NCI-H1436 treated with DMSO at 0.1 percent for 48 hours (cell line): ENCODE measurements around the gene ZNF593.
A peak's percentile ranks its signal among the peaks of the same experiment; 100 is the strongest.

ENCODE experiments used
- DNase-seq: peaks from one replicate; lab custom pipeline; 2025; lab: John Stamatoyannopoulos, UW

ZNF593 gene

DNA sequence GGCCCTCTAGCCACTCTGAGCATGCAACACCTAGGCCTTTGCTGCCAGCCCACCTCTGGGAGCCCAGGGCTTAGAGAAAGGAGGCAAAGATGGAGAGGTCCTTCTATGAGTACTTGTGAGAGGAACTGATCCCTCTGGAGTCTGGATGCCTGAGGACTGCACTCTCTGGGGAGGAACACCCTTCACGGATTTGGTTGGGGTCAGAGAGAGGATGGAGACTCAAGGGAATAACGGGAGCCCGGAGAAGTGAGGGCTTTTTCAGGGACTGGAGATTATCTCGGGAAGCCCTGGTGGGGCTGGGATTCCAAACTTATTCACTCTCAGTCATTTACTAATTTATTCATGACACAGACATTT lies 532 bp upstream of the ZNF593 start:
- no peak for DNase-seq

DNA sequence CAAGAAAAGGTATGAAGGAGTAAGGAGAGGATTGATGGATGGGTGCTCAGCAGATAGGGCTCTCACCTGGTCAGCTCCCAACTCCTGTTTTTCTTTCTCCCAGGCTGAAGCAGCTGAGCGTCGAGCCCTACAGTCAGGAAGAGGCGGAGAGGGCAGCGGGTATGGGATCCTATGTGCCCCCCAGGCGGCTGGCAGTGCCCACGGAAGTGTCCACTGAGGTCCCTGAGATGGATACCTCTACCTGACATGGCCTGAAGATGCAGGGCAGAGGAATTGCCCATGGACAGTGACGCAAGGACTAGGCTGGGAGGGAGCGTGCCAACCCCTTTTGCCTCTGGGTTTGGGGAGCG lies 739 bp downstream of the ZNF593 start:
- DNase-seq, result no peak

DNA sequence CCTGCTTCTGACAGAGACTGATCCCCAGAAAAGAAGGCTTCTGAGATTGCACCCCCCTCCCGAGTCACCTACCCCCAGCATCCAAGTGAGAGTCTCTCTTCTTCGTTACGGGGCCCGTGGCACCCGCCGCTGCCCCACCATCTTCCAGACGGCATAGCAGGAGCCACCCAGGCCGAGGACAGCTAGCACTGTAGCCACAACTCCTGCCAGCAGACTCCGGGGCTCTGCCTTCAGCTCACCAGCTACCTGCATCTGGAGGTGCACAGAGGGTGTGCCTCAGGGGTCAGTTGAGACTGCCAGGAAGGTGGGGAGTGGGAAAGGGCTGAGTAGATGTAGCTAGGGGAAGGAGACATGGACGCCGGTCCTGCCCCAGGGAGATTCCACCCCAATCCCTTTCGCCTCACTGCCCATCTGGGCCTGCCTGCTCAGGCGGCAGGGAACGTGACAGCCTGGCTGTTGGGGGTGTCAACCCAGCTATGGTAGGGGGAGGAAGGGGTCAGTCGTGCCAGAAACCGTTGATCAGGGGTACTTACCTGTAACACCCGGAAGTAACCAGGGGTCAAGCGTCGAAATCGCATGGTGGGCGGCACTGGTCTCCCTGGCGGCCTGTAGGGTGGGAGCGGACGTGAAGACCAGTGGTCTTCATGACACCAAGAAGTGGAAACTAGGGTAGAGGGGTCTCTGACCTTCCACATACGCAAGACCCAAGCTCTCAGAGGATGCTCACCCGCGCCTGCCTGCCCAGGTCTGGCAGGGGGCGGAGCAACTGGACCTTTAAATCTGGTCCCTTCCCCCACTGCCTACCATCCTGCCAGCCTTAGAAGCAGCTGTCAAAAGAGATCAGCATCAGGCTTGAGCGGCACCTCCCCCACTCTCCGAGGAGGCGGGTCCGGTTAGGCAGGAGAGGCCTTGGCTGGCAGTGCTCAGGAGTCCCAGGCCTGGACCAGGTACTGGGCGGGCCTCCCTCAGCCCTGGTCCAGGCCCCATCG lies 1.7 kb downstream of the ZNF593 start, which contains the start of gene ZNF593OS:
Gene ZNF593OS (minus strand): TSS at position 749 of the 989 bp plus-strand sequence. CDS start 171 bp downstream, at position 578.
- no peak for DNase-seq

- DNase-seq, result no peak
These were observed 5.6 kb downstream of the ZNF593 start for GRCh38 chr1:26175346-26175745.

GRCh38 chr1:26177182-26177684 lies 7.5 kb downstream of the ZNF593 start, which contains the start of gene CNKSR1:
Gene CNKSR1 (plus strand): TSS chr1:26177491. CDS start chr1:26177548, 57 bp downstream.
- DNase-seq, result peak; percentile 19

DNA sequence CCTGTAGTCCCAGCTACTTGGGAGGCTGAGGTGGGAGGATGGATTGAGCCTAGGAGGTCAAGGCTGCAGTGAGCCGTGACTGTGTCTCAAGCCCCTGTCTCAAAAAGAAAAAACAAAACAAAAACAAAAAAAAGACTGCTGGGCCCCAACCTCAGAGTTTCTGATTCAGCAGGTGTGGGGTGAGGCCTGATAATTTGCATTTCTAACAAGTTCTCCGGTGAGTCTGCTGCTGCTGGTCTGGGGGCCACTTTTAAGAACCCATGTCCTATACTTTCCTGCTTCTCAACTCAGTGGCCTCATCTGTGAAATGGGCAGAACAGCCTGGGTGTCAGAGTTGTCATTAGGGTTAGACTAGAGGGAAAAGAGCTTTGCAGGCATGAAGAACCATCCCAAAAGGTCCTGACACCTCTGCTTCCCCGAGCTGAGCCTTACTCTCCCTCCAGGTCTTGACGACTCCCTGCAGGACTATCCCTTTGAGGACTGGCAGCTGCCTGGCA lies 10.3 kb downstream of the ZNF593 start:
- no peak for DNase-seq

GRCh38 chr1:26181586-26182382 lies 12.1 kb downstream of the ZNF593 start:
- no peak for DNase-seq

GRCh38 chr1:26182383-26182696 lies 12.6 kb downstream of the ZNF593 start:
- no peak for DNase-seq

GRCh38 chr1:26184086-26184485 lies 14.4 kb downstream of the ZNF593 start:
- no peak for DNase-seq

DNA sequence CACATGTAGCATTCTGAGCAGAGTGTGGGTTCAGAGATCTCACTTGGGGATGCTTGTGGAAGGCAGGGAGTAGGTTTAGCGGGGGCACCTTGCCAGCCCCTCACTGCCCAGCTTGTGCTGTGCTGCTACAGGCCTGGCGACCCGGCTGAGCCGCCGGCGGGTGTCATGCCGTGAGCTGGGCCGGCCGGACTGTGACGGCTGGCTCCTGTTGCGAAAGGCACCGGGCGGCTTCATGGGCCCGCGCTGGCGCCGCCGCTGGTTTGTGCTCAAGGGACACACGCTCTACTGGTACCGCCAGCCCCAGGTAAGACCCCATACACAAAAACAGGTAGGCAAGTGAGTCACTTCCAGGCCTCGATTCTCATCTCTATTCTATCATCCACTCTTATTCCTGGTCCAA lies 15.2 kb downstream of the ZNF593 start:
- no peak for DNase-seq

DNA sequence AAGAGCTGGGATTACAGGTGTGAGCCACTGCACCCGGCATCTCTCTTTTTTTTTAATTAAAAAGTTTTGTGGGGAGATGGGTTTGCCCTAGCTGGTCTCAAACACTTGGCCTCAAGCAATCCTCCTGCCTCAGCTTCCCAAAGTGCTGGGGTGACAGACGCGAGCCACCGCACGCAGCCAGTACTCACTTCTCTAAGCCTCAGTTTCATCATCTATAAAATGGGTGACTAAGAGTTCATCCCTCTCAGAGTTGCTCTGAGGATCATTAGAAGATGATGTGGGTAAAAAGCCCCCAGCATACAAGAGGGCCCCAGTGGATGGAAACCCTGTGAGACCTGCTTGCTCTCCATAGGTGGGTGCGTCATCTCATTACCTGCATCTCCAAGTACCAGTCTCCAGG lies 18.2 kb downstream of the ZNF593 start:
- DNase-seq, result no peak

GRCh38 chr1:26188477-26188876 lies 18.8 kb downstream of the ZNF593 start:
- DNase-seq, result no peak

DNA sequence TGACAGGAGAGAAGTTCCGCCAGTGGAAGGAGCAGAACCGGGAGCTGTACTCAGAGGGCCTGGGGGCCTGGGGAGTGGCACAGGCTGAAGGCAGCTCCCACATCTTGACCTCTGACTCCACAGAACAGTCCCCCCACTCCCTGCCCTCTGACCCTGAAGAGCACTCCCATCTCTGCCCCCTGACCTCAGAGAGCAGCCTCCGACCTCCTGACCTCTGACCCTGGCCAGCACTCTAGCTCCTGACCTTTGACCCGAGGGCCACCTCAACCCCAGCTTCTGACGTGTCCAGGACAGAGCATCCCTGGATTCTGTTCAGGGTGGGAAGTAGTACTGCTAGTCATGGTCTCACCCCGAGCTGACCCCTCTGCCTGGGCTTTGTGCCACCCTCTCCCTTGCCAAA lies 19.6 kb downstream of the ZNF593 start:
- no peak for DNase-seq

DNA sequence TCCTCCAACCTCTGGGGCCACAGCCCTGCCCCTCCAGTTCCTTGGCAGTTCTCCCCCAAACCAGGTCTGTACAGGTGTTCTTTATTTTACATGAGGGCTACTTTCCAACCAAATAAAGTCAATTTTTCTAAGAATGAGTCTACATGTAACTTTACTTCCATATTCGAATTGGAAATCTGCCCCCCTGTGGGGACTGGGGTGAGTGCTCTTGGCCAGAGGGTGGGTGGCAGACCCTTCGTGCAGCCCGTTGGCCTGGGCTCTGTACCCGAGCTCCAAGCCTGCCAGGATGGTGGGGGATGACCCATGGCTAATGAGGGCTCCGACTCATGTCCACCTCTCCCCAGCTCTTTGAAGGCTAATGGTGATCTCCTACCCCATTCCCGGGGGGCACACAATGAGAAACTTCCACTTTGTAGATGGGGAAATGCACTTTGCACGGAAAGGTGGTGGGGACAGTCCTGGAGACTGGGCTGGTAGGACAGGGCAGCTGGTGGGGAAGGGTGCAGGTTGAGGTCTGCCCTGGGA lies 20.1 kb downstream of the ZNF593 start:
- no peak for DNase-seq

DNA sequence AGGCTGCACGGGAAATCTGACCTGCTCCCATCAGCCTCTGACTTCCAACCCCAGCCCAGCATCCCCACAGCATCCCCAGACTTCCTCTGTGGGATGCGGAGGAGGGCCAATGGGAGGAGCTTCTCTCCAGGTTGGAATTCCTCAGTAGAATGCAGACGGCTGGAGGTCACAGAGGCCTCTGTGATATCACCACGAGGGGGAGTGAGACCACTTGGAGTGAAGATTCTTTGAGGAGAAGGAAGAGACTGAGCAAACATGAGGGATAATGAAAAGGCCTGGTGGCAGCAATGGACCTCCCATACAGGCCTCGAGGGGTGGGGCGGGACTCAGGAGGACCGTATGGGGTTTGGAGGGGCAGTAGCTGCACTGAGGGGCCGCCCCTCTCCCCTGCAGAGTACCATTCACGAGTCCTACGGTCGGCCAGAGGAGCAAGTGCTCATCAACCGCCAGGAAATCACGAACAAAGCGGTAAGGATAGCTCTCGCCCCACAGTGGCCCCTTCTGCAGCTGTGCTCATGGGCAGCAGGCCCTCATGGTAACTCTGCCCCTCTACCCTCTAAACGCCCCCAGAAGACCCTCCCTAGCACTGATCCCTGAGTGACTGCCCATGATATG lies 20.8 kb downstream of the ZNF593 start, which contains the start of gene CATSPER4:
Gene CATSPER4 (plus strand): TSS at position 230 of the 615 bp plus-strand sequence. CDS start 26 bp downstream, at position 256.
- DNase-seq, result no peak

- no peak for DNase-seq
These were observed 22.0 kb downstream of the ZNF593 start for GRCh38 chr1:26191739-26192138.

DNA sequence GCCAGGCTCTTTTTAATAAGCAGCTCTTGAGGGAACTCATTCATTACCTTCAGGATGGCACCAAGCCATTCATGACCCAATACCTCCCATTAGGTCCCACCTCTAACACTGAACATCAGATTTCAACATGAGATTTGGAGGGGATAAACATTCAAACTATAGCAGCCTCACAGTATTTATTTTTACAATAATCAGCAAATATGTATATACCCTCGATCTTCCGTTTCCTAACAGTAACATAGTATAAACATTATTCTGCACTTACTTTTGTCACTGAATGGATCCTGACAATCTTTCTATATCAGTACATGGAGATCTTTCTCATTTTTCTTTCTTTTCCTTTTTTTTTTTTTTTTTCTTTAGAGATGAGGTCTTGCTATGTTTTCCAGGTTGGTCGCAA lies 26.1 kb downstream of the ZNF593 start:
- no peak for DNase-seq

- no peak for DNase-seq
These were observed 27.6 kb downstream of the ZNF593 start for GRCh38 chr1:26197301-26197700.

DNA sequence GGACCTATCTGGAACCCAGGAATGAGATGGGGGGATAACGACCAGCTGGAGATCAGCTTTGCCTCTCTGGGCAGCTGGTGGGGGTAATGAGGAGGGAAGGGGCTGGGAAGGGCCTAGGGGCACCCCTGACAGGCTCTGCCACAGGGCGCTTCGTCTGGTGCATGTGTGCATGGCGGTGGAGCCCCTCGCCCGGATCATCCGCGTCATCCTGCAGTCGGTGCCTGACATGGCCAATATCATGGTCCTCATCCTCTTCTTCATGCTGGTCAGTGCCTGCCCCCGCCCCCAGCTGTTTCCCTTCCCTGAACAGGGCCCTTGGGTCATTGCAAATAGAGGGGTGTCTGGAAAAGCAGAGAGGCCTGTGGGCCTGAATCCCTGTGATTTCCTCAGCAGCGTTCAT lies 28.1 kb downstream of the ZNF593 start:
- no peak for DNase-seq

GRCh38 chr1:26200413-26200812 lies 30.7 kb downstream of the ZNF593 start:
- no peak for DNase-seq

DNA sequence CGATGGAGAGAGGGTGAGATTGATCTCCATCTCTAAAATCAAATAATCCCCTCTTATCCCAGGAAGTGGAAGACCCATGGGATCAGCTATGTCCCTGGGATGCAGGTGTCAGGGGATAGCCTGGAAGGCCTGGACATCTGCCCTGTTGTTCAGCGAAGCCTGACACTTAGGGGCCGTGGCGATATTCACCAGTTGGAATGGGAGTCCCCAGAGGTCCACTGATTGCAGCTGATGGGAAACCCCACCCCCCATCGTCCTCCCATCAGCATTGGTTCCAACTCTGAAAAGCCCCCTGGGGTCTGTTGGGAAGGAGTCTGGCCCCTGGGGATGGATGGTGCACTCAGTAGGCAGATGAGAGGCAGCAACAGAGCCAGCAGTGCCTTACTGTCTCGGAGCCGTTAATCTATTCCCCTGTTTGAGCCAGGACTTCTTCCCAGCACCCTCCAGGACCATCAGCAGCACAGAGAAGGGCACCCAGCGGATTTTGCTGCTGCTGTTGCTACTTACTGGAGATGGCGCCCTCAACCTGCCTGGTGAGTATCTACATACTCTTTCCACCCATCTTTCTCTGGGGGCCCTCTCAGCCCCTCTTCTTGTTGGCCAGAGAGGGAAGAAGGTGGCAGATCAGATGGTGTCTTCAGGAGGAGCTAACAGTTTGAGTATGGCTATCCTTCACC lies 34.1 kb downstream of the ZNF593 start:
- DNase-seq, result no peak
